HEK293 (cell line): ENCODE results near the gene UNC13A.

Experiments
- CTCF ChIA-PET: fragments of 350-600 bp; formaldehyde crosslinking; extraction: SDS; loops from one replicate; lab custom pipeline; 2021; ENCODE audit warnings: antibody characterized with exemption; lab: Yijun Ruan, JAX
- POLR2A ChIA-PET: fragments of 300-600 bp; formaldehyde crosslinking; extraction: SDS; loops from one replicate; lab custom pipeline; 2020; ENCODE audit warnings: antibody characterized with exemption, inconsistent platforms; lab: Yijun Ruan, JAX
- H3K27ac ChIP-seq: fragments of 200-500 bp; sonication (Bioruptor generic); 2 replicates; pipeline ENCODE4 v1.5.1; 2014; ENCODE audit warnings: low read depth, low read length, control low read depth, inconsistent platforms; ENCODE audit errors: extremely low read depth
- H3K36me3 ChIP-seq, 2 experiments: fragments of 200-500 bp in 1 of 2; sonication (Bioruptor generic) in 1 of 2; 1 replicate in 1 of 2; 2 replicates in 1 of 2; pipeline ENCODE4 v1.5.1; 2014 to 2017; ENCODE audit warnings: inconsistent platforms in 2 of 2, low read length in 2 of 2; ENCODE audit not compliant: control insufficient read depth in 2 of 2, insufficient read depth in 1 of 2
- H3K4me1 ChIP-seq: fragments of 200-500 bp; sonication (Bioruptor generic); 2 replicates; pipeline ENCODE4 v1.5.1; 2014; ENCODE audit warnings: mild to moderate bottlenecking, low read length, inconsistent platforms; ENCODE audit not compliant: control insufficient read depth, insufficient read depth
- H3K4me3 ChIP-seq: 2 replicates; pipeline ENCODE4 v1.5.1; 2011; ENCODE audit warnings: low read depth, mild to moderate bottlenecking, control low read depth, low read length, moderate library complexity
- H3K9me3 ChIP-seq: fragments of 200-500 bp; sonication (Bioruptor generic); 2 replicates; pipeline ENCODE4 v1.5.1; 2014; ENCODE audit warnings: low read depth, low read length, inconsistent platforms; ENCODE audit not compliant: control insufficient read depth, insufficient read depth
- BCL11A ChIP-seq: fragments of 450-650 bp; formaldehyde crosslinking; IDR thresholded peaks from 2 replicates; pipeline ENCODE4 v1.5.1; 2016; ENCODE audit warnings: low read depth, missing biosample characterization, missing genetic modification characterization
- HIC1 ChIP-seq: fragments of 450-650 bp; formaldehyde crosslinking; IDR thresholded peaks from 2 replicates; pipeline ENCODE4 v1.5.1; 2016; ENCODE audit warnings: missing biosample characterization, missing genetic modification characterization
- SP7 ChIP-seq: fragments of 450-650 bp; formaldehyde crosslinking; IDR thresholded peaks from 2 replicates; pipeline ENCODE4 v1.5.1; 2016; ENCODE audit warnings: missing biosample characterization, missing genetic modification characterization
- TRIM28 ChIP-seq: IDR thresholded peaks from 2 replicates; pipeline ENCODE4 v1.6.1; 2011; ENCODE audit warnings: low read length, control low read depth, borderline replicate concordance
- ZBTB1 ChIP-seq: fragments of 450-650 bp; formaldehyde crosslinking; IDR thresholded peaks from 2 replicates; pipeline ENCODE4 v1.5.1; 2016; ENCODE audit warnings: missing biosample characterization, missing genetic modification characterization
- ZBTB10 ChIP-seq: fragments of 450-650 bp; formaldehyde crosslinking; IDR thresholded peaks from 2 replicates; pipeline ENCODE4 v1.5.1; 2016; ENCODE audit warnings: missing biosample characterization, missing genetic modification characterization
- ZBTB17 ChIP-seq: fragments of 450-650 bp; formaldehyde crosslinking; IDR thresholded peaks from 2 replicates; pipeline ENCODE4 v1.5.1; 2016; ENCODE audit warnings: missing biosample characterization, missing genetic modification characterization
- ZBTB44 ChIP-seq: fragments of 450-650 bp; IDR thresholded peaks from 2 replicates; pipeline ENCODE4 v1.5.1; 2018; ENCODE audit warnings: missing biosample characterization, mild to moderate bottlenecking, missing genetic modification characterization
- ZBTB48 ChIP-seq: fragments of 450-650 bp; formaldehyde crosslinking; IDR thresholded peaks from 2 replicates; pipeline ENCODE4 v1.5.1; 2016; ENCODE audit warnings: missing biosample characterization, missing genetic modification characterization
- ZBTB6 ChIP-seq: fragments of 450-650 bp; formaldehyde crosslinking; IDR thresholded peaks from 2 replicates; pipeline ENCODE4 v1.5.1; 2017; ENCODE audit warnings: missing biosample characterization, missing genetic modification characterization
- ZNF140 ChIP-seq: fragments of 450-650 bp; formaldehyde crosslinking; IDR thresholded peaks from 2 replicates; pipeline ENCODE4 v1.5.1; 2016; ENCODE audit warnings: missing biosample characterization, missing genetic modification characterization
- ZNF148 ChIP-seq: fragments of 450-650 bp; formaldehyde crosslinking; IDR thresholded peaks from 2 replicates; pipeline ENCODE4 v1.5.0; 2017; ENCODE audit warnings: missing biosample characterization, missing genetic modification characterization, borderline replicate concordance
- ZNF184 ChIP-seq: fragments of 450-650 bp; IDR thresholded peaks from 2 replicates; pipeline ENCODE4 v1.5.1; 2018; ENCODE audit warnings: missing biosample characterization, mild to moderate bottlenecking, missing genetic modification characterization
- ZNF211 ChIP-seq: fragments of 450-650 bp; formaldehyde crosslinking; IDR thresholded peaks from 2 replicates; pipeline ENCODE4 v1.5.1; 2016; ENCODE audit warnings: low read depth, missing biosample characterization, missing genetic modification characterization
- ZNF221 ChIP-seq: fragments of 450-650 bp; formaldehyde crosslinking; IDR thresholded peaks from 2 replicates; pipeline ENCODE4 v1.5.1; 2017; ENCODE audit warnings: missing biosample characterization, missing genetic modification characterization, borderline replicate concordance
- ZNF23 ChIP-seq: fragments of 450-650 bp; formaldehyde crosslinking; IDR thresholded peaks from 2 replicates; pipeline ENCODE4 v1.5.1; 2016; ENCODE audit warnings: missing biosample characterization, missing genetic modification characterization, borderline replicate concordance
- ZNF280C ChIP-seq: fragments of 450-650 bp; formaldehyde crosslinking; IDR thresholded peaks from 2 replicates; pipeline ENCODE4 v1.5.1; 2016; ENCODE audit warnings: missing biosample characterization, missing genetic modification characterization
- ZNF366 ChIP-seq: fragments of 450-650 bp; formaldehyde crosslinking; conservative IDR thresholded peaks from 2 replicates; pipeline ENCODE4 v1.5.1; 2016; ENCODE audit warnings: missing biosample characterization, missing genetic modification characterization
- ZNF423 ChIP-seq: fragments of 450-650 bp; formaldehyde crosslinking; IDR thresholded peaks from 2 replicates; pipeline ENCODE4 v1.5.1; 2016; ENCODE audit warnings: missing biosample characterization, missing genetic modification characterization
- ZNF530 ChIP-seq: fragments of 450-650 bp; formaldehyde crosslinking; IDR thresholded peaks from 2 replicates; pipeline ENCODE4 v1.5.1; 2016; ENCODE audit warnings: low read depth, missing biosample characterization, missing genetic modification characterization
- ZNF610 ChIP-seq: fragments of 450-650 bp; formaldehyde crosslinking; IDR thresholded peaks from 2 replicates; pipeline ENCODE4 v1.5.1; 2016; ENCODE audit warnings: missing biosample characterization, missing genetic modification characterization, borderline replicate concordance
- ZSCAN23 ChIP-seq: fragments of 450-650 bp; formaldehyde crosslinking; IDR thresholded peaks from 2 replicates; pipeline ENCODE4 v1.5.1; 2016; ENCODE audit warnings: missing biosample characterization, missing genetic modification characterization

The UNC13A gene

GRCh38 chr19:17641181-17641580 is 47.0 kb downstream of the UNC13A start:
- H3K4me3 ChIP-seq: no peak overlapping the region
- POLR2A ChIA-PET: interaction anchor here (0.7 kb wide), 1 partner anchor 216 kb away, joined by 4 read pairs; no protein-coding TSS in a partner anchor
- TF ChIP-seq ZBTB6 (no peak), ZNF148 (tag by site-specific recombination) (no peak), ZNF530 (no peak), ZNF610 (tag by site-specific recombination) (no peak), ZNF280C (tag by site-specific recombination) (no peak), ZSCAN23 (tag by site-specific recombination) (no peak), ZNF211 (no peak), ZBTB1 (tag by site-specific recombination) (no peak), TRIM28 (no peak), ZNF184 (tag by site-specific recombination) (no peak), ZNF221 (tag by site-specific recombination) (no peak), ZBTB10 (tag by site-specific recombination) (no peak), HIC1 (no peak), ZBTB48 (tag by site-specific recombination) (no peak)
- TF ChIP-seq, all 188 proteins: peak for 0
- no peak overlapping the region for H3K27ac ChIP-seq
- H3K36me3 ChIP-seq: no peaks in the 10 kb centered on the region
- CTCF ChIA-PET: no interaction called here
- no peaks in the 10 kb centered on the region for H3K9me3 ChIP-seq
- no peaks in the 10 kb centered on the region for H3K4me1 ChIP-seq

GRCh38 chr19:17633700-17634099 is 54.5 kb downstream of the UNC13A start:
- Histone ChIP-seq H3K9me3 (no peaks in the 10 kb centered on the region), H3K36me3 (no peaks in the 10 kb centered on the region), H3K4me3 (no peak overlapping the region), H3K27ac (no peak overlapping the region), H3K4me1 (no peaks in the 10 kb centered on the region)
- POLR2A ChIA-PET: no interaction called here
- CTCF ChIA-PET: no interaction called here
- TF ChIP-seq SP7 (tag by site-specific recombination) (no peak), ZNF423 (no peak), ZNF366 (peak; percentile 94), ZNF140 (tag by site-specific recombination) (0 out of 2 replicates have a peak, but pooled peaks have one; percentile 4), ZNF23 (tag by site-specific recombination) (no peak), ZBTB44 (no peak), BCL11A (tag by site-specific recombination) (no peak), ZBTB17 (peak; percentile 65)
